KMS-11 (cell line): ENCODE measurements around the gene S100A7.
"Not testable (repeated sequence)": the region's sequence is repeated elsewhere in the genome, so short reads cannot be mapped to it uniquely, and the experiment has no call there.

ENCODE experiments used
- H2AFZ ChIP-seq: fragments of 200-600 bp; sonication (generic); 2 replicates; pipeline ENCODE4 v1.6.1; 2016; ENCODE audit warnings: antibody characterized with exemption, mixed run types, low read depth
- H3K27ac ChIP-seq: fragments of 200-600 bp; sonication (generic); 2 replicates; pipeline ENCODE4 v1.6.1; 2016; ENCODE audit warnings: mild to moderate bottlenecking, mixed run types
- H3K27me3 ChIP-seq: fragments of 200-600 bp; sonication (generic); 2 replicates; pipeline ENCODE4 v1.6.1; 2017; ENCODE audit warnings: mild to moderate bottlenecking, low read depth, mixed run types, moderate library complexity; ENCODE audit not compliant: insufficient read depth
- H3K36me3 ChIP-seq: fragments of 200-600 bp; sonication (generic); 2 replicates; pipeline ENCODE4 v1.6.1; 2017; ENCODE audit warnings: mild to moderate bottlenecking, mixed run types; ENCODE audit not compliant: insufficient read depth
- H3K4me1 ChIP-seq: fragments of 200-600 bp; sonication (generic); 2 replicates; pipeline ENCODE4 v1.6.1; 2016; ENCODE audit warnings: mild to moderate bottlenecking, low read depth, mixed run types; ENCODE audit not compliant: poor library complexity, severe bottlenecking
- H3K4me2 ChIP-seq: fragments of 200-600 bp; sonication (generic); 2 replicates; pipeline ENCODE4 v1.7.0; 2016; ENCODE audit warnings: mild to moderate bottlenecking, mixed run types
- H3K4me3 ChIP-seq: fragments of 200-600 bp; sonication (generic); IDR thresholded peaks from 2 replicates; pipeline ENCODE4 v1.6.1; 2017; ENCODE audit warnings: low read depth, low read length, mixed read lengths; ENCODE audit not compliant: insufficient read depth
- H3K79me2 ChIP-seq: fragments of 200-600 bp; sonication (generic); 2 replicates; pipeline ENCODE4 v1.6.1; 2016; ENCODE audit warnings: low read depth, mixed run types; ENCODE audit not compliant: insufficient read depth
- H3K9ac ChIP-seq: fragments of 200-600 bp; sonication (generic); 2 replicates; pipeline ENCODE4 v1.6.1; 2016; ENCODE audit warnings: mild to moderate bottlenecking, mixed run types
- H4K20me1 ChIP-seq: fragments of 200-600 bp; sonication (generic); 2 replicates; pipeline ENCODE4 v1.6.1; 2016; ENCODE audit warnings: mild to moderate bottlenecking, mixed run types; ENCODE audit not compliant: insufficient read depth
- TF ChIP-seq, protein P1 (sequence below): fragments of 200-600 bp; sonication (generic); conservative IDR thresholded peaks from 2 replicates; pipeline ENCODE4 v1.6.1; 2017; ENCODE audit warnings: low read depth, mild to moderate bottlenecking, antibody characterized with exemption, low read length, moderate library complexity, mixed read lengths

Gene S100A7

DNA sequence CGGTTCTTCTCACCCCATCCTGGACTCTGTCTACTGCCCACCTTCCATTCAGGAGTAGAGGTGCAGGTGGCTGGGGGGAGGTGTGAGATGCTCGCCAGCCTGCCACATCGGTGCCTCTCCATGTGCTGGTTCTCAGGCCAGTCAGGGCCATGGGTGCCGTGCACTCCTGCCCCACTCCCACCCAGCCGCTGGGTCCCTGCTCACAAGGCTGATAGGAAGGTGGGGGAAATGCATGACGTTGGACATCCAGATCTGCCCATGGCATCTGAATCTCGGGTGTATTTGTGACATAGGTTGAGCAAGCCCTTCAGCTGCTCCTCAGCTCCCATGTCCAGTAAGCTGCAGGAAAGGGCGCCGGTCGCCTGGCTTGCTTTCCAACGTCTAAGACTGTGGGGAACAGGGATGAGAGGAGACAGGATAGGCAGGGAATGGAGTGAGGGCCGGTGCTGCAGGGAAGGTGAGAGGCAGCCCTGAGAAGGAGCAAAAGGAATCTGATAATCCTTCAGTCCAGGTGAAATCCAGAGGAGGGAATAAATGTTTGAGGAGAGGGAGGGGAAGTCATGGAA is 32.3 kb downstream of the S100A7 start:
- H4K20me1 ChIP-seq = no peaks in the 10 kb centered on the region
- TF ChIP-seq, protein P1, sequence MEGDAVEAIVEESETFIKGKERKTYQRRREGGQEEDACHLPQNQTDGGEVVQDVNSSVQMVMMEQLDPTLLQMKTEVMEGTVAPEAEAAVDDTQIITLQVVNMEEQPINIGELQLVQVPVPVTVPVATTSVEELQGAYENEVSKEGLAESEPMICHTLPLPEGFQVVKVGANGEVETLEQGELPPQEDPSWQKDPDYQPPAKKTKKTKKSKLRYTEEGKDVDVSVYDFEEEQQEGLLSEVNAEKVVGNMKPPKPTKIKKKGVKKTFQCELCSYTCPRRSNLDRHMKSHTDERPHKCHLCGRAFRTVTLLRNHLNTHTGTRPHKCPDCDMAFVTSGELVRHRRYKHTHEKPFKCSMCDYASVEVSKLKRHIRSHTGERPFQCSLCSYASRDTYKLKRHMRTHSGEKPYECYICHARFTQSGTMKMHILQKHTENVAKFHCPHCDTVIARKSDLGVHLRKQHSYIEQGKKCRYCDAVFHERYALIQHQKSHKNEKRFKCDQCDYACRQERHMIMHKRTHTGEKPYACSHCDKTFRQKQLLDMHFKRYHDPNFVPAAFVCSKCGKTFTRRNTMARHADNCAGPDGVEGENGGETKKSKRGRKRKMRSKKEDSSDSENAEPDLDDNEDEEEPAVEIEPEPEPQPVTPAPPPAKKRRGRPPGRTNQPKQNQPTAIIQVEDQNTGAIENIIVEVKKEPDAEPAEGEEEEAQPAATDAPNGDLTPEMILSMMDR = no peak
- H2AFZ ChIP-seq = no peak overlapping the region
- H3K27ac ChIP-seq = no peak overlapping the region
- H3K36me3 ChIP-seq = no peaks in the 10 kb centered on the region
- 0 out of 2 replicates have a peak, but pooled peaks cover 2% of the 10 kb centered on the region for H3K27me3 ChIP-seq
- no peaks in the 10 kb centered on the region for H3K4me1 ChIP-seq
- no peak overlapping the region for H3K9ac ChIP-seq
- no peaks in the 10 kb centered on the region for H3K79me2 ChIP-seq
- no peak overlapping the region for H3K4me3 ChIP-seq
- no peak overlapping the region for H3K4me2 ChIP-seq

DNA sequence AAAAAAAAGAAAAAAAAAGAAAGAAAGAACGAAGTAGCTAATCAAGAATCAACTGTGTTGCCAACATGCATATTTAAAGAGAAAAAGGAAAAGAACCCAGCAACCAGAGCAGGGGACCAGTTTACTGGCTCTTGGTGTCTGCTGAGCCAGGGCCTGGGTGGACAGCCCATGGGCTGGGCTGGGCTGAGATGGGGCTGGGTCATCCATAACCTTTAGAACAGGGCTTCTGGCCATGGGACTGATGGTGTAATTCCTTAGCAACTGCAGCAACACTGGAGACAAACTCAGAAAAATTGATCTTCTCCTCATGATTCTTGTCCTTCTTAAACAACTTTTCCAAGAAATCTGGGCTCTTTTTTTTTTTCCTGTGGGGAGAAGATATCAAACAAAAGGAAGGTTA is 33.6 kb downstream of the S100A7 start:
- Histone ChIP-seq H4K20me1 (no peaks in the 10 kb centered on the region), H3K27me3 (0 out of 2 replicates have a peak, but pooled peaks cover 2% of the 10 kb centered on the region), H3K4me1 (no peaks in the 10 kb centered on the region), H3K4me3 (no peak overlapping the region), H3K4me2 (no peak overlapping the region), H2AFZ (no peak overlapping the region), H3K36me3 (no peaks in the 10 kb centered on the region), H3K9ac (no peak overlapping the region), H3K27ac (no peak overlapping the region), H3K79me2 (no peaks in the 10 kb centered on the region)
- TF ChIP-seq, protein P1 = no peak

DNA sequence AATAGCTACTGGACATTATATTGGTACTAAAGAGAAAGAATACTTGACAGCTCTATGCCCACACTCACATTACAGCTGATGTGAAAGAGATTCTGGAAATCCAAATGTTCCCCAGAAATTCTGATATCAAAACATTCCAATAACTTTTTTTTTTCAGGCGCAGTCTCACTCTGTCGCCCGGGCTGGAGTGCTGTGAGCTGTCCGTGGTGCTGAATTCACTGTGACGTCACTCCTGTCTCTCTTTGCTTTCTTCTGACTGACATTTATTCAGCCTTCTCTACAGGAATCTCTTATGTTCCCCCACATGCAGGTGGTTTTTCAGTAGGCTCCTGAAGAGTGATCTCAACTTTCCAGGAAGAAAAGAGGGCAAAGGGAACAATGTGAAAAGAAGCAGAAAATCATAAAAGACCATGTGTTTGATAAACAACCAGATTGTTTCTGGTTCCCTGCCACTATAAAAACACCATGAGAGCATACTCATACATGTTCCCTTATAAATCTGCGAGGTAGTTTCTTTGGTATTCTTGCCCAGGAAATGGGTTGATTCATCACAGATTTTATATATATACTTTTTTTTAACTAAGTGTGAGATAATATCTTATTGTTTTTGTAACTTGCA is 37.9 kb downstream of the S100A7 start:
- no peaks in the 10 kb centered on the region for H3K79me2 ChIP-seq
- H3K4me3 ChIP-seq = no peak overlapping the region
- H3K4me2 ChIP-seq = no peak overlapping the region
- no peaks in the 10 kb centered on the region for H3K4me1 ChIP-seq
- TF ChIP-seq, protein P1 = no peak
- no peaks in the 10 kb centered on the region for H4K20me1 ChIP-seq
- H3K36me3 ChIP-seq = no peaks in the 10 kb centered on the region
- H2AFZ ChIP-seq = no peak overlapping the region
- no peak overlapping the region for H3K27ac ChIP-seq
- H3K9ac ChIP-seq = no peak overlapping the region
- 0 out of 2 replicates have a peak, but pooled peaks cover 2% of the 10 kb centered on the region for H3K27me3 ChIP-seq

DNA sequence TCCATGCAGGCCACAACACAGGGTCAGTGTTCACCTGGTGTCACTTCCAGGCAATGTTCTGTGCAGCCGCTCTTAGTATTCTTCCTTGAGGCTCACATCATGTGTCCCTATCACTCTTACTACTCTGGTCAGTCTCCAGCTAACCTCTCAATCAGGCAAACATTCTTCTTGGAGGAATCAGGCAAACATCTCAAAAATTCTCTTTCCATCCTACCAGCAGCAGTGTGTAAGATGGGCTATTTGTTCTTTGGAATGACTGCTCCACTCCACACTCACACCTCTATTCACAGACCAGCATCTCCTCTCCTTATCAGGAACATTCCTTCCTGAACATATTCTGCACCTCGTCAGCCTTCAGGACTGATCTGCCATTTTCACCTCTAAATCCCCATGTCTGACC is 40.1 kb downstream of the S100A7 start:
- TF ChIP-seq, protein P1 = no peak
- H3K9ac ChIP-seq = no peak overlapping the region
- H3K79me2 ChIP-seq = no peaks in the 10 kb centered on the region
- H3K27me3 ChIP-seq = 0 out of 2 replicates have a peak, but pooled peaks cover 2% of the 10 kb centered on the region
- H3K27ac ChIP-seq = no peak overlapping the region
- no peaks in the 10 kb centered on the region for H3K36me3 ChIP-seq
- H3K4me1 ChIP-seq = no peaks in the 10 kb centered on the region
- no peak overlapping the region for H3K4me3 ChIP-seq
- no peak overlapping the region for H3K4me2 ChIP-seq
- H4K20me1 ChIP-seq = no peaks in the 10 kb centered on the region
- H2AFZ ChIP-seq = no peak overlapping the region

DNA sequence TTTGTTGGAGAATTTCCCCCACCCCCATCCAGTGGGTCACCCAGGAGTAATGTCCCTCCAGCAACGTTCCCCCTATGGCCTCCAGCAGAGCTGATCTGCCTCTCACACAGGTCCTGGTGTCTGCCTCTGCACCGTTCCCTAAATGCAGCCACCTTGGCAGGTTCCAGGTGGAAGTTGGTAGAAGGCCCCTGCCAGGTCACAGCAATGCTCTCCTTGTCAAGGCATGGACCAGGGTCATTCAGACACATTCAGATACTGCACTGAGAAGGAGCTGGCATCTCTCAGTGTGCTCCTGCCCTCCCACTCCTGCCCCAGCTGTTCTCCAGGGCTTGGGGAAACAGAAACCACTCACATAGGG is 41.0 kb downstream of the S100A7 start:
- H3K27ac ChIP-seq, H3K9ac ChIP-seq, H3K36me3 ChIP-seq, H3K4me1 ChIP-seq, H4K20me1 ChIP-seq, H2AFZ ChIP-seq, H3K4me3 ChIP-seq, H3K79me2 ChIP-seq, H3K4me2 ChIP-seq, H3K27me3 ChIP-seq: not testable (repeated sequence)

DNA sequence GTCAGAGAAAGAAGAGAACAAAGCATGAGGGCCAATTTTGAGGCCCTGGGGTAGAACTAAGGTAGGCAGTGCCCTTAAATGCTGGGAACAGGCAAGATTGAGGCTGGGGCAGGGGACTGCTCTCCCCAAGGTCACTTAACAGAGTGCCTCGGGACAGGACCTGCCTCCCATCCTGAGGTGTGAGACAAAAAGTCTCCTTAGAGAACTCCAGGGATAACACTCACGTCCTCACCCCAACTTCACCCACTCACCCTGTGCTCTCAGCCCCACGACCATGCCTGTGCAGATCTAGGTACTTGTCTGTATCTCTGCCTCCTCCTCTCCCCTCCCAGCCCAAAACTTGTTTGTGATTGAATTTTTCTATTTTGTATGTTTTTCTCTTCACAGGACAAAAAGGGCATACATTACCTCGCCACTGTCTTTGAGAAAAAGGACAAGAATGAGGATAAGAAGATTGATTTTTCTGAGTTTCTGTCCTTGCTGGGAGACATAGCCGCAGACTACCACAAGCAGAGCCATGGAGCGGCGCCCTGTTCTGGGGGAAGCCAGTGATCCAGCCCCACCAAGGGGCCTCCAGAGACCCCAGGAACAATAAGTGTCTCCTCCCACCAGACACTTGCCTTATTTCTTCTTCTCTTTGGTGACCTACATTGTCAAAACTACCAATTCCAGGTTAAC is 41.6 kb downstream of the S100A7 start:
- H3K27me3 ChIP-seq, H3K4me1 ChIP-seq, H2AFZ ChIP-seq: not testable (repeated sequence)

More for the DNA sequence above, 41.6 kb downstream of the S100A7 start:
- not testable (repeated sequence) for H3K36me3 ChIP-seq, H4K20me1 ChIP-seq, H3K79me2 ChIP-seq, H3K4me2 ChIP-seq, H3K27ac ChIP-seq, H3K9ac ChIP-seq, H3K4me3 ChIP-seq
